Measurements from ENCODE around the gene MUC5B.

- TF ChIP-seq POLR2A (IDR thresholded peaks at IDR 0.05; ENCODE audit: low read depth, low read length), result no peak
- TF ChIP-seq POLR2AphosphoS5 (IDR thresholded peaks at IDR 0.05; ENCODE audit: low read depth, low read length), result no peak
- TF ChIP-seq SPI1 (IDR thresholded peaks at IDR 0.05; ENCODE audit: low read depth, low read length), result no peak
These were observed 10.6 kb downstream of the MUC5B start for GRCh38 chr11:1233351-1234053.
